HG03025 (cell line): Measurements from ENCODE around the gene MSRB3.

Experiments used
- ATAC-seq: cut with Tn5 transposase; IDR thresholded peaks from one replicate; pipeline ENCODE4 v1.9.1; 2021; ENCODE audit warnings: mild to moderate bottlenecking, moderate library complexity; ENCODE audit not compliant: unreplicated experiment, low FRiP score

MSRB3 gene

DNA sequence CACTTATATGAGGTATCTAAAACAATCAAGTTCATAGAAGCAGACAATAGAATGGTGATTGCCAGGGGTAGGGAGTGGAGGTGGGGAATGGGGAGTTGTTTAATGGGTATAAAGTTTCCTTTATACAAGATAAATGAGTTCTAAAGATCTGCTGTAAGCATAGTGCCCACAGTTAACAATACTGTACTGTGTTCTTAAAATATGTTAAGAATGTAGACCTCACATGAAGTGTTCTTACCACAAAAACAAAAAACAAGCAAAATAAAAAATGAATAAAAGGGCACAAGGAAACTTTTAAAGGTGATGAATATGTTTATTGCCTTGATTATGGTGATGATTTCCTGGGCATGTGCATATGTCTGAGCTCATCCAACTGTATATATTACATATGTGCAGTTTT lies 211.8 kb downstream of the MSRB3 start:
- ATAC-seq, result no peak

- no peak for ATAC-seq
Observed at GRCh38 chr12:65492998-65493912, 214.8 kb downstream of the MSRB3 start.

- no peak for ATAC-seq
Observed at GRCh38 chr12:65493913-65494245, 215.4 kb downstream of the MSRB3 start.

- ATAC-seq, result no peak
Observed at GRCh38 chr12:65494537-65494936, 216.1 kb downstream of the MSRB3 start.

GRCh38 chr12:65495233-65495632 lies 216.8 kb downstream of the MSRB3 start:
- no peak for ATAC-seq

- no peak for ATAC-seq
Observed at GRCh38 chr12:65496617-65497016, 218.1 kb downstream of the MSRB3 start.

DNA sequence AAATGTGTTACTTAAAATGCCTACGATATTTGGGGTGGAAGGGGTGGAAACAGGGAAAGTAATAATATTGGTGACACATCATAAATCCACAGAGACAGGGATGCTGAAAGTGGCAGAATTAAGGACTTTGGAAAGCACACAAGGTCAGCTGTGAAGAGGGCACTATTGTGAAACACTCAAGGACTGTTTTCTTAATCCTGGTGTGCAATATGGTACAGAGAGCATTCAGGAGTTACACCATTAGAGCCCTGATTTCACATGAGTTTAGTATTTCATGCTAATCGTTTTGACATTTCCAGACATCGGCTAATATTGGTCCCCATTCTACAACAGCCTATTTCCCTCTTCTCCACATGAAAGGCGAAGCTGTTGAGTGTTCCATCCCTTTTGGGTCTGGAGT lies 219.2 kb downstream of the MSRB3 start:
- ATAC-seq, result no peak

DNA sequence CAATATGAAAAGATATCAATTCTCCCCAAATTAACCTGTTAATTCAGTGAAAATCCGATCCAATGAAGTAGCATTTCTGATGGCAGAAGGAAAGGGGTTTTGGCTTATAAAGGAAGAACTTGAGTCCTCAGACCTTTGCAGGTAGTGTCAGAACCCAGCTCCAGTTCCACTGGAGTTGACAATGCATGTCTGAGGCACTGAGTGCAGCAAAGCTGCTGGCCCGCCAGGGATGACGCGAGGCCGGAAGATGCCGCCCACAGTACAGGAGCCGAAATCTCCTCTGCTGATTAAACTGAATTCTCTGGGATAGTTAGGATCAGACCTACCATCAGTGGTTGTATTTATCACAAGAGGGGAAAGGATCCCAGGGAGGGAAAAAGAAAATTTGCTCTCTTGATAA lies 220.7 kb downstream of the MSRB3 start:
- ATAC-seq, result no peak

DNA sequence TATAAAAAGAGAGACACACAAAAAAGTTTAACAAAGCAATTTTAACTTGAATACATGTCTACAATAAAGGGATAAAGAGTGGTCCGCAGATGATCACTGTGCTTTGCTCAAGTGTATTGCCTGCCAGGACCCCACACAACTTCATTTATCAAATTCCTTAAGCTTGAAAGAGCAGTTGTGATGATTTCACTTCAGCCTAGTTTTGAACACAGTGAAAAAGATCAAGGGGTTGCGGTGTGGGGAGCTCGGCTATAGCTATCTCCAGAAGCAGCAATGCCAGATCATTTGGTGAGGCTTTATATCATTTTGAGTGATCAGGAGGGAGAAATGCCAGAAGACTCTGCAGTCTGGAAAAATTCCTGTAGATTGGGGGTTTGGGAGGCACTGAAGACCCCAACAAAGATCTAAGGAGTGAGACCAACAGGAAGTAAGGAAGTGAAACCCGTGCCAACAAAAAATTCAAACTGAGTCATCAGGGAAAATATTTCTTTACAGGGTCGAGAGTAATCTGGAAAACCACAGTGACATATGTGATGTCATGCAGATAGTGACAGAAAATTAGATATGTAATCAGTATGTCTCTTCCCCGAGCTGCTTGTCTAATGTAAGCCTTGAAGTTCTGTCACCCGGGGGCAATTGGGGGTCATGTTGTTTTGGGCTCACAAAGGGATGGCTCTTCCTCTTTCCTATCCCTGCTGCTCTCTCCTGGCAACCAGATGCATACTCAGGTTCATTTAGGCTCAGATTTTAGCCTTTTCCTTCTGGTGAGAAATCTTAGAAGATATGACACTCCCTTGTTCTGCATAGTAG lies 221.8 kb downstream of the MSRB3 start:
- no peak for ATAC-seq

GRCh38 chr12:65501093-65501621 lies 222.7 kb downstream of the MSRB3 start:
- ATAC-seq, result no peak

DNA sequence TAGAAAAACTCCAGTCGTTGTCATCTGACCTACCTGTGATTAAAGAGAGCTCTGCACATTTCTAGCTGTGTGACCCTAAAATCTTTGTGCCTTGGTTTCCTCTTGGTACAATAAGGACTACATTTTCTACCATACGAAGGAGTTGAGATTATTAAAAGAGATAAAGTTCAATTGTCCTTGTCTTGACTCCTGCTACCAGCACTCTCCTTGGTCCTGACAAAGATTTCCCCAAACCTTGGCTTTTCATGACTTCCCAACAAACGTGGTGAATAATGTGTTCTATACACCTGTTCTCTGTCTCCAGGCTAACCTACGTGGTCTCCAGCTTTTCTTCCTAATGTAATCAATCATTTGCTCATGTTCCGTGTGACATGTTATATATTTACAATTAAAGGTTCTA lies 223.5 kb downstream of the MSRB3 start:
- no peak for ATAC-seq

DNA sequence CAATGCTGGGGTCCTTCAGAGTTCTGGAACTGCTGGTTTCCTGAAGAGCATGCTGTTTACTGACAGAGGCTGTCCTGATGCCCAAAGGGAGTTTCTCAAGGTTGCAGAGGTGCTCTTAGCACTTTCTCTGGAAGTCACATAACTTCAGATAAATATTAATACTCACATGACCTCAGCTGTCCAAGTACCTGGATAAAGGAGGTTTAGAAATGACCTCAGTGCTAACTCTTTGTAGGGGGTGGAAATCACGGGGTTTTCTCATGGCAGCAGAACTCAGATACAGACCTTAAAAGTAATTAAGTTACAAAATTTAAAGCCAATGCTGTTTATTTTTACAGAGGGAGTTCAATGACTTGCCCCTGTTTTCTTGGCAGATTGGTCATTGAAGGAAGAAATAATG lies 225.9 kb downstream of the MSRB3 start:
- ATAC-seq, result no peak

DNA sequence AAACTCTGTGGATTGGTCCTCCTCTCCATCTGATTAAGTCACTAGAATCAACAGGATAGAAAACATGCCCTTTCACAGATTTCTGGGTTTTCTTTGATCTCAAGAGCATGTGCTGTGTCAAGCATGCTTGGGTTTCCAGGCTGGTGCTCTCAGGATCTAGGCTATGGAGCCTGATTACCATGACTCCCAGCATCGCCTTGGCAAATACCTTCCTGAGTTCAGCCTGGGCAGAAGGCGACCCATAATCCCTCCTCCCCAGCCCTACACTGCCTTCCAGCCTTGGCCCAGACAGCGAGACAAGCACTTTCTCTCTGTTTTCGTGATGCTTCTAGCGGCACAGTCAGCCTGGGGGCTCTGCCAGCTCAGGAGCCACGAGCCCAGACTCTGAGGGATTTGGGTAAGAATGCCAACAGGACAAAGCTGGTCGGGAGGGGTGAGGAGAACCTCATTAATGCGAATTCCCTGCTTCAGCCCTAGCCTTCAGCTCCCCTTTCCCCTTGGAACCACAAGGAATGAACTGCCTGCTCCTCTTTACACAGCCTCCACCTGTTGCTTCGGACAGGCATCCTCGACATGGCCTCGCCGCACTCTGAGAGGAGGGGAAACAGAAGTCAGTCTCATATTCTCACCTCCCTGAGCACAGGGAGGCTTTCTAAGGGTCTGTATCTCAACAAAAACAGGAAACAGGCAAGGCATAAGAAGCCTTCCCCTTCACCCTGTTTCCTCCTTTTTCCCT lies 227.1 kb downstream of the MSRB3 start:
- no peak for ATAC-seq

- ATAC-seq, result no peak
Observed at GRCh38 chr12:65508276-65509035, 230.0 kb downstream of the MSRB3 start.

DNA sequence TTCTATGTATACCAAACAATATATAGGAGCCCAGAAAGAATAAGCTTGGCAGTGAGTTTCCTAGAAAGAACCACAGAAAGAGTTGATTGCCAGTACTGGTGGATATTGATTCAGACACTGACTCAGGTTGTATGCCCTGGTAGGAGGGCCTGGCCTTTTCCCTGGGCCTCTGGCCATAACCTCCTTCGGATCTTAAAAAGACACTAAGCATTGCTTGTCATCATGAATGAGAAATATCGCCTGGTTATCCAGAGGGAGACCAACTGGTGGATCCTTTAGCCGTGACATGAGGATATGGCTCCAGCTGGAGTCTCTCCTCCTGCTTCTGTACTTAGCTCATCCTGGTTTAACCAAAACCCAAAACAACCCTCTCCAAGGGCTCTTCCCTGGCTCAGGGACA lies 231.5 kb downstream of the MSRB3 start:
- no peak for ATAC-seq

GRCh38 chr12:65510584-65511050 lies 232.1 kb downstream of the MSRB3 start:
- ATAC-seq, result no peak

GRCh38 chr12:65511134-65511834 lies 232.8 kb downstream of the MSRB3 start:
- ATAC-seq, result no peak

GRCh38 chr12:65511912-65512311 lies 233.4 kb downstream of the MSRB3 start:
- ATAC-seq, result no peak
